SKM-1 (cell line): ENCODE data around the gene SH2D3A.
"Not testable (repeated sequence)": the region's sequence is repeated elsewhere in the genome, so short reads cannot be mapped to it uniquely, and the experiment has no call there.

Experiments
- DNase-seq: peaks from one replicate; lab custom pipeline; 2025; ENCODE audit not compliant: unreplicated experiment; lab: John Stamatoyannopoulos, UW

Gene SH2D3A

DNA sequence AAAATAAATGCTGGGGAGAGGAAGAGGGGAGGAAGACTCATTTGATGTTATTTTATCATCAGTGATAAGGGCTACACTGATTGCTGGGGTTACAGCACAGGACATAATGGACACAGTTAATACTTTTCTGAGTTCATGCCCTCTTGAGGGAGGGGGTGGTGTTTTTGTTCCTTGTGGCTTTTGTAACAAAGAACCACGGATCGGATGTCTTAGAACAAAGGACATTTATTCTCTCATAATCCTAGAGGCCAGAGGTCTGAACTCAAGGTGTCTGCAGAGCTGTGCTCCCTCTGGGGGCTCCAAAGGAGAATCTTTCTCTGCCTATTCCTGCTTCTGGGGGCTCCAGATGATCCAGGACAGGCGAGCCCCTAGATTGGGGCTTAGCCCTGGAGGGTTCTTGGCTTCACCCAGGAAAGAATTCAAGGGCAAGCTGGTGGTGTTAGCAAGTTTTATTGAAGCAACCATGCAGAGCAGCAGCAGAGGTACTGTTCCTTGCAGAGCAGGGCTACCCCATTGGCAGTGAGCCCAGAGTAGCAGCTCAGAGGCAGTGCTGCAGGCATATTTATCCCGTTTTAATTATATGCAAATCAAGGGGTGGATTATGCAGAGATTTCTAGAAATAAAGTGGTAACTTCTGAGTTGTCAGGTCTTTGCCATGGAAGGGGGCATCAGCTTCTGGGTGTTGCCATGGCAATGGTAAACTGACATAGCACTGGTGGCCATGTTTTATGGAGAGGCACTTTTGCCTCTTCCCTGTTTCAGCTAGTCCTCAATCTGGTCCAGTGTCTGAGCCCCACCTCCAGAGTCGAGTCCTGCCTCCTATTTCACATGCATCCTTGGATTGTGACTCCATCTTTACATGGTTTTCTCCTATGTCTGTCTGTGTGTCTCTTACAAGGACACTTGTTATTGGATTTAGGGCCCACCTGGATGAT is 23.2 kb upstream of the SH2D3A start:
- DNase-seq: no peak

DNA sequence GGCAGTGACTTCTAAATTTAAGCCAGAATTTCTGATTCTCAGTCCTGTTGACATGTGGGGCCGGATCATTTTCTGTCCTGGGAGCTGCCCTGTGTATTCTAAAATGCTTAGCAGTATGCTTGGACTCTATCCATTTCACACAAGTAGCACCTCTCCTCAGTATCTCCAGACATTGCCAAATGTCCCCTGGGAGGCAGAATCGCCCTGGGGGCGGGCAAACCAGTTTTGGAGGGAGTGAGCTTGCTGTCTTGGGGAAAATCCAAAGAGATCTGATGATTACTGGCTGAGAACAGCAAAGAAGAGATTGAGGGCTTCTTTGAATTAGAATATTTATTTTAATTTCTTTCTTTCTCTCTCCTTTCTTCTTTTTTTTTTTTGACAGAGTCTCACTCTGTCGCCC is 21.7 kb upstream of the SH2D3A start:
- no peak for DNase-seq

DNA sequence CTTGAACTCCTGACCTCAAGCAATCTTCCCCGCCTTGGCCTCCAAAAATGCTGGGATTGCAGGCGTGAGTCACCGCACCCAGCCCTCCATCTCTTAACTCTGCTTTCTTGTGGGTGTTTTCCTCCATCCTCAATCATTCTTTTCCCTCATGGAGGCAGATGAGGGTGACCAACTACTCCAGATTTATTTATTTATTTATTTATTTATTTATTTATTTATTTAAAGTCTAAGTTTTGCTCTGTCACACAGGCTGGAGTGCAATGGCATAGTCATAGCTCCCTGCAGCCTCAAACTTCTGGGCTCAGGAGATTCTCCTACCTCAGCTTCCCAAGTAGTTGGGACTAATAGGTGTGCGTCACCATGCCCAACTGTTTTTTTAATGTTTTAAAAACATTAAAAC is 20.2 kb upstream of the SH2D3A start:
- DNase-seq: no peak

DNA sequence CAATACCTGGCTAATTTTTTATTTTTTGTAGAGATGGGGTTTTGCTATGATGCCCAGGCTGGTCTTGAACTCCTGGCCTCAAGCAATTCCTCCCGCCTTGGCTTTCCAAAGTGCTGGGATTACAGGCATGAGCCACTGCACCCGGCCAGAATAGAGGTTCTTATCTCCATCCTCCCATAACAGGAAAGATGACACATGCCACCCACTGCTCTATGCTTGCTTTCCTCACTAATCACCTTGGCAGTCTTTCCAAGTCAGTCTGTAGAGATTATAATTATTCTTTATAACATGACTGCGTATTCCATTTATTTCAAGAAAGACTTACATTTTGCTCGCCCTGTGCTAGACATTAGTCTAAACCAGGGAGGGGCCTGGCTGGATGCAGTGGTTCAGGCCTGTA is 12.0 kb upstream of the SH2D3A start:
- DNase-seq: no peak

DNA sequence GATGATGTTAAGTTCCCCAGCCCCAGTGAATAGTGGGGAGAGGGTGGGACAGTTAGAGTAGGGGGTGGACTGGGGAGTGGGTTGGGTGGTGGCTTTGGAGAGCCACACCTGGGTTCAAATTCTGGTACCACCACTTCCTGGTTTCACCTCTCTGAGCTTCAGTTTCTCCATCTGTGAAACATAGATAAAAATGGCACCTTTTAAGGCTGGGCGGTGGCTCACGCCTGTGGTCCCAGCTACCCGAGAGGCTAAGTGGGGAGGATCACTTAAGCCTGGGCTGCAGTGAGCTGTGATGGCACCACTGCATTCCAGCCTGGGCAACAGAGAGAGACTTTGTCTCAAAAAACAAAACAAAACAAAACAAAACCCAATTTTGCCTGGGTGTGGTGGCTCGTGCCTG is 11.2 kb upstream of the SH2D3A start:
- DNase-seq: no peak

DNA sequence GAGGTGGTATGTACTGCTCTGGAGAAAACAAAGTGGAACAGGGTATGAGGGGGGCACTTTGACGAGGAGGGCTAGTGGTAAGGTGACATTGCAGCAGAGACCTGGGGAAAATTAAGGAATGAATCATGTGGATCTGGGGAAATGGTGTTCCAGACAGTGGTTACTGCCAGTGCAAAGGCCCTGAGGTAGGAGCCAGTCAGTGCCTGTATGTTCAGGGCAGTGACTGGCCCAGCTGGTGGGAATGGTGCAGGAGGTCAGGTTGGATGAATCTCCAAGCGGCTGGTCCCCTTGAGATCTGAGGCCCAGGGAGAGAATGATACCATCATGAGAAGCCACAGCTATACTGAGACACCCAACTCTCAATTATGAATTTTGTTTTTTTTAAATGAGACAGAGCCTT is 10.2 kb upstream of the SH2D3A start:
- no peak for DNase-seq

DNA sequence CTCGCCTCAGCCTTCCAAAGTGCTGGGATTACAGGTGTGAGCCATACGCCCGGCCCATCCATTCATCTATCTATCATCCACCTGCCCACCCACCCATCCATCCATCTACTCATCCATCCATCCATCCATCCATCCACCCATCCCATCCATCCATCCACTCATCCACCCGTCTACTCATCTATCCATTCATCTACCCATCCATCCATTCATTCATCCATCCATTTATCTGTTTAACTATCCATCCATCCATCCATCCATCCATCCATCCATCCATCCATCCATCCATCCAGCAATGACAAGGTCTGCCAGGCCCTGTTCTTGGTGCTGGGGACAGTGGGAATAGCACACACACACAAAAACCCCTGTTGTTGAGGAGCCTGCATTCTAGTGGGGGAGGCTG is 9.8 kb upstream of the SH2D3A start:
- no peak for DNase-seq

DNA sequence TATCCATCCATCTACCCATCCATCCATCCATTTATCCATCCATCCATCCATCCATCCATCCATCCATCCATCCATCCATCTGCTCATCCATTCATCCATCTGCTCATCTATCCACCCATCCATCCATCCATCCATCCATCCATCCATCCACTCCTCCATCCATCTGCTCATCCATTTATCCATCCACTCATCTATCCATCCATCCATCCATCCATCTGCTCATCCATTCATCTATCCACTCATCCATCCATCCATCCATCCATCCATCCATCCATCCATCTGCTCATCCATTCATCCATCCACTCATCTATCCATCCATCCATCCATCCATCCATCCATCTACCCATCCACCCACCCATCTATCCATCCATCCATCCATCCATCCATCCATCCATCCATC is 8.8 kb upstream of the SH2D3A start:
- not testable (repeated sequence) for DNase-seq

DNA sequence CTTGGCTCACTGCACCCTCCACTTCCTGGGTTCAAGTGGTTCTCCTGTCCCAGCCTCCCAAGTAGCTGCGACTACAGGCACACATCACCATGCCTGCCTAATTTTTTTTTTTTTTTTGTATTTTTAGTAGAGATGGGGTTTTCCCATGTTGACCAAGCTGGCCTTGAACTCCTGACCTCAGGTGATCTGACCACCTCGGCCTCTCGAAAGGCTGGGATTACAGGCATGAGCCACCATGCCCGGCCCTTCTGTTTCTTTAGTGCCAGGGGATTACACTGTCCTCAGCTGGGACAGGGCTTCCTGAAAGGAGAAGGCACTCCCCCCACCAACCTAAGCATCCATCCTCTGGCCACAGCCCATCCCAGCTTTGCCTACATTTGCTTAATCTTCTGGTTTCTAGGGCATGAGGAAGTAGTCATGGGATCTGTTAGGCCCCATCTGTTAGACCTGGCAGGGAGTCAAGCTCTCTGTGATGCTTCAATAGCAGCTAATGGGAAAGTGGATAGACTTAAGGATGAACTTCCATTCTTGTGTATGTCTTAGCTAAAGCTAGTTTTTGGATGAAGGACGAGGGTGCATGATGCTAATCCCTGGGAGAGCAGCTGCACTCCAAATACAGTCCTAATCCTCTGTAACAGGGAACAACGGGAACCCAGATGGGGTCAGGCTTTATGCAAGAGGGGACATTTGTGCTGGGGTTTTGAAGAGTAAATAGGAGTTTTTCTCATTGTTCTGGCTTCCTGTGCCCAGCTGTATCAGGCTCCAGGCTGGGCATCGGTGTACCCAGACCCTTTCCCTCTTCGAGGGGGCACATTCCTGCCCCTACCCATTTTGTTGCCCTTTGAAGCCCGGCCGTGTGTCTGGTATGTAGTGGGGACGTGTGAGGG is 7.8 kb upstream of the SH2D3A start:
- peak; percentile 32 for DNase-seq

DNA sequence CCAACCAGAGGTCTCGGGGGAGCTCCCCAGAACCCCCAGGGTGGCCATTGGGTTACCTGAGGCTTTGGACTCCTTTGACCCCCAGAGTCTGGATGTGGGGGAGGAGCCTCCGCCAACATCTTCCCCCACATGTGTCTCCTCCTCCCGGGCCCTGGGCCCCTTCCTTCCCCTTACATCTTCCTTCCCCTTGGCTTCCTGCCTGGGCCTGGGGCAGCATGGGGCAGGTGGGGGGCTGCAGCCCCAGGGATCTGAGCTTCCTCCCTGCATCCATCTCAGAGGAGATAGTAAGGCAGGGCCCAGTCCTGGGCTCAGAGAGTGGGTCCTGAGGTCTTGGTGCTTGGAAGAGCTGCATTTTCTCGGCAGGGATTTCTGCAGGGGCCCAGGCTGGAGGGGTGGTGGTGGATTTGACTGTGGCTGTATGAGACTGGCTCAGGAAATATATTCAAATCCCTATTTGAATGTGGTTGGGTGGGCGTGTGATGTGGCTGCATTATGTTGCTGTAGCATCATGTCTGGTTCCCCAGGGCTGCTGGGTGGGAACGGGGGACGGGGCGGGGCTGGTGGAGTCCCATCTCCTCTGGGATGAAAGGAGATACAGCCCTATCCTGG is 6.2 kb upstream of the SH2D3A start:
- peak; percentile 83 for DNase-seq

DNA sequence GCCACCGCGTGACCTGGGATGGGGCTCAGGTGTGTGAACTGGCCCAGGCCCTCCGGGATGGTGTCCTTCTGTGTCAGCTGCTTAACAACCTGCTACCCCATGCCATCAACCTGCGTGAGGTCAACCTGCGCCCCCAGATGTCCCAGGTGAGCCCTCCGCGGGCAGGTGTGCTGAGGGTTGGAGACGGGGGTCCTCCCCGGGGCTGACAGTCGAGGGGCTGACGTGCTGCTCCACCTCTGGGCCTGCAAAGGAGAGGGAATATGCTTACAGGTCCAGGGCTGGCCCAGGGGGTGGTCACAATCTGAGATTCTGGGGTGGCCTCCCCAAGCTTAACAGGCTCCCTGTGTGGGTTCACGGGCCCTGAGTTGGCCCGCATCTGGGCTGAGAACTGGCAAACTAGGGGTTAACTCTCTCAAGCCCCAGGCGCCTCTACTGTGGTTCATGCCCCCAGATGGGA is 5.7 kb upstream of the SH2D3A start:
- no peak for DNase-seq

DNA sequence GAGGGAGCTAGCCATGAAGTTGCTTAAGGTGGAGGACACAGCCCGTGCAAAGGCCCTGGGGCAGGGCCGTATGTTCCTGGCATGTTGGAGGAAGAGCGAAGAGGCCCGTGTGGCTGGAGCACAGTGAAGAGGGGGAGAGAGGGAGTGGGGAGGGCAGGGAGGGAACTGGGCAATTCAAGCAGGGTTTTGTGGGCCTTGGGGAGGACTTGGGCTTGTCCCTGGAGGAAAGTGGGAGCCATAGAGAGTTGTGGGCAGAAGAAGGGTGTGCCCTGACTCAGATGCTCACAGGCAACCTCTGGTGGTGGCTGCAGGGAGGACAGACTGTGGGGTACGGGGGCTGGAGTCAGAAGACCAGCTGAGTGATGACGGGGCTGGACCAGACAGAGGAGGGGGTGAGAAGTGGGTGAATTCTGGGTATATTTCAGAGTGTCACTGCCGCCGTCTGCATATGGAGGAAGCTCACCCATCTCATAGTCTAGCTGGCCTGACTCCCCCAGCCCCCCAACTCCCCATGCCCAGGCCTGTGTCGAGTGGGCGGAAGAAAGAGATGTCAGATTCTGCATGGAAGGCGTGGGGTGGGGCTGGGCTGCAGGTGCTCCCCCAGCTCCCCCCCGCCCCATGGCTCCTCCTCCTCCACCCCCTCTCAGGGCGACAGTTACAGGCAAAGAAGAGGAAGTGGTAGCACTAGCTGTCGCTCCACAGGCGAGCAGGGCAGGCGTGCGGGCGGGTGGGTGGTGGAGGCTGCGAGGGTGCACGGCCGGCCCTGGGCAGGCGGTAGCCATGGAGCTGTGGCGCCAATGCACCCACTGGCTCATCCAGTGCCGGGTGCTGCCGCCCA is 5.0 kb upstream of the SH2D3A start, which contains the start of gene VAV1:
VAV1 (plus strand) TSS at position 681 of the 838 bp plus-strand sequence; CDS start at position 781, 100 bp downstream.
- peak; percentile 94 for DNase-seq

DNA sequence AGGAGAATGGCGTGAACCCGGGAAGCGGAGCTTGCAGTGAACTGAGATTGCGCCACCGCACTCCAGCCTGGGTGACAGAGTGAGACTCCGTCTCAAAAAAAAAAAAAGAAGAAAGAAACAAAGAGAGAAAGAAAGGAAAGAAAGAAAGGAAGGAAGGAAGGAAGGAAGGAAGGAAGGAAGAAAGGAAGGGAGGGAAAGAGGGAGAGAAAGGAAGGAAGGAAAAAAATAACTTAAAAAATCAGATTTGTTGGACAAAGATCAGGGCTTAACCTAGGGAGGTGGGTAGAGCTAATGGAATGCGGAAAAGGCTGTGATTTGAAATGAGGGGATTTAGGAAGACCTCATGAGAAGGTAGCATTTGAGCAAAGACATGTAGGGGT is 4.4 kb upstream of the SH2D3A start:
- not testable (repeated sequence) for DNase-seq

DNA sequence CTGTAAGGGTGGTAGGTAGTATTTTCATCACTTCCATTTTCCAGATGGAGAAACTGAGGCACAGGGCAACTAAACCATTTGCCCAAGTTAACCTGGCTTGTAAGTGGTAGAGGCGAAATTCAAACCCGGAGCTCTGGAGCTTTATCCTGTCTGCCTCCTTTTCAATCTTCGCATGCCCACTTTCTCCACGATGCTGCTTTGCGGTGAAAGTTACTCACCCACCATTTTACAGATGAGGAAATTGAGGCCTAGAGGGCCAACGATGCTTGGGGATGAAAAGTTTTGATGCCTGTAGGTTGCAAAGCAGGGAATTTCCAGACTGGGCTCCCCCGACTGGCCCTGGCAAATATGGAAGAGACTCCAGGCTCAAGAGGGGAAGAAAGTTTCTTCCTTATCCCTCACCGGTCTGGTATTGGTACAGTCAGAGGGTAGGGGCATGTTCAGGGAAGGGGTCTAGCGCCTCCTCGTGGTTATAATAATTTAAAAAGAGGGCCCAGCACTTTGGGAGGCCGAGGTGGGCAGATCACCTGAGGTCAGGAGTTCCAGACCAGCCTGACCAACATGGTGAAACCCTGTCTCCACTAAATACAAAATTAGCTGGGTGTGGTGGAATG is 1.9 kb upstream of the SH2D3A start:
- DNase-seq: peak; percentile 26

DNA sequence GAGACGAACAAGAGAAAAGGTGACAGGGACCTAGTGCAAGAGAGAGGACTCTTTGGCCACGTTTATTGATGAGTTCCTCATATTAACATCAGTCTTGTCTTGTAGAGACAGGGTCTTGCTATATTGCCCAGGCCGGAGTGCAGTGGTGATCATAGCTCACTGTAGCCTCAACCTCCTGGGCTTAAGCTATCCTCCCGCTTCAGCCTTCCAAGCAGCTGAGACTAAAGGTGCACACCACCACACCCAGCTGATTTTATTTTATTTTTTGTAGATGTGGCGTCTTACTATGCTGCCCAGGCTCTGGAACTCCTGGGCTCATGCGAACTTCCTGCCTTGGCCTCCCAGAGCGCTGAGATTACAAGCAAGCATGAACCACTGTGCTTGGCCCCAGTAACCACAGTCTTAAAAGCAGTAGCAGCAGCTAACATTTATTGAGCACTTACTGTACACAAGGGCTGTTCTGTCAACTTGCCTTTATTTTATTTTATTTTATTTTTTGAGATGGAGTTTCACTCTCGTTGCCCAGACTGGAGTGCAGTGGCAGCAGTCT is 1.1 kb upstream of the SH2D3A start:
- DNase-seq: no peak

DNA sequence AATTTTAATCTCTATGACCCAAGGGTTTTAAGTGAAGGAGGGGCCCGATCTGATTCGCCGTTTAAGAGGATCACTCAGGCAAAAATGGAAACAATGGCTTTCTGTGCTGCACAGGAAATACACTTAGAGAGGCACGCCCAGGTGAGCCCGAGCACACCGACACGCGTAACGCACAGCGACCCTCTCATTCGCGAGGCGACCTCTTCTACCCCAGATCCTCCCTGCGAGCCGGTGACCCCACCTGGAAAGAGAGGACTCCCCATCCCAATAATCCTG is 216 bp downstream of the SH2D3A start:
- no peak for DNase-seq

DNA sequence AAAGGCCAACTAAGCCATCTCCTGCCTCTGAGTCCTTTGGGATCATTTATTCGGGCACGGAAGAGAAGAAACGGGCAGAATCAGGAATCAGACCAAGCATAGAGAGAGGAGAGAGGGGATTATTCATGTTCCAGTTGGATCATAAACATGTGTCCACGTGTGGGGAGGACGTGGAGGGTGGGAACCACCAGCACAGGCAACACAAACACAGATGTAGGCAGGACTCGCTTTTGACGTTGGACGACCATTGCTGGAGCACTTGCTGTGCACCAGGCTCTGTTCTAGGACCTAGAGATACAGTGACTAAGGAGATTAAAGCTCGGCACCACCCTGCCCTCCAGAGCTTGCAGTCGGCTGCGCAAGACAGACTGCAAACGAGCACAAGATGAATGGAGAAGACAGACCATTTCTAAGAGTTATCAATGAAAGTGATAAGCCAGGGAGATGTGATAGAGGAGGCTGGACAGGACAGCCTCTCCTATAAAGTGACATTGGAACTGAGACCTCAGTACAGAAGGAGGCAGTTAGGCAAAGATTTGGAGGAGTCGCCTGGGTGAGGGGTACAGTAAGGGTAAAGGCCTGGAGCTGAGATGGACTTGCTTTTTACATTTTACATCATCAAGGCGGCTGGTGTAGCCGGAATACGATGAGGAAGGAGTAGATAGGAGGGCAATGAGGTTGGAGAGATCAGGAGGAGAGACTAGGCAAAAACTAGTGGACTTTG is 716 bp downstream of the SH2D3A start:
- DNase-seq: no peak

DNA sequence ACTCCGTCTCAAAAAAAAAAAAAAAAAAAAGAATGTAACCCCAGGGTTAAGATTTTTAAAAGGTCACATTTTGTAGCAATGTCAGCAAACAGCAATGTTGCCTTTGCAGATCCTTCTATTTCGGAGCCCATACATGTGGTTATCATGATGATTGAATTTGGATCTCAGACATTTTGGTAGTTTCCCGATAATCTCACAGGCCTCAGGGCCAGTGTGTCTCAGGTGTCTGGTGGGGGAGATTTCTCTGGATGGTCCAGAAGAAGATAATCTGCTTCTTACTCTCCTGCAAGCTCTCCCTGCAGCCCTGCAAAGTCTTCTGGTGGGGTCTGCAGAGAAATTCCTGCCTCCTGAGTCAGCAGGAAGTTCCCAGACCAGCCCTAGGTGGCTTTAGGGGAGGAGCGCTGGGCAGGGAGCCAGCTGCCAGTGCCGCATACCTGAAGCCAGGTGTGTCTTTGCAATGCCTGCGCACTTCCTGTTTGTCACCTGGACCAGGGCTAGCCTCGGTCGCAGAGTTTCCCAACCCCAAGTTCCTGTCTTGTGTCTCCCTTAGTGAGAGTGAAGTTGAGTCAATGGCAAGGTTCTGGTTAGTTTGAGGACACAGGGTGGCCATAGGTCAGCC is 1.4 kb downstream of the SH2D3A start:
- no peak for DNase-seq

DNA sequence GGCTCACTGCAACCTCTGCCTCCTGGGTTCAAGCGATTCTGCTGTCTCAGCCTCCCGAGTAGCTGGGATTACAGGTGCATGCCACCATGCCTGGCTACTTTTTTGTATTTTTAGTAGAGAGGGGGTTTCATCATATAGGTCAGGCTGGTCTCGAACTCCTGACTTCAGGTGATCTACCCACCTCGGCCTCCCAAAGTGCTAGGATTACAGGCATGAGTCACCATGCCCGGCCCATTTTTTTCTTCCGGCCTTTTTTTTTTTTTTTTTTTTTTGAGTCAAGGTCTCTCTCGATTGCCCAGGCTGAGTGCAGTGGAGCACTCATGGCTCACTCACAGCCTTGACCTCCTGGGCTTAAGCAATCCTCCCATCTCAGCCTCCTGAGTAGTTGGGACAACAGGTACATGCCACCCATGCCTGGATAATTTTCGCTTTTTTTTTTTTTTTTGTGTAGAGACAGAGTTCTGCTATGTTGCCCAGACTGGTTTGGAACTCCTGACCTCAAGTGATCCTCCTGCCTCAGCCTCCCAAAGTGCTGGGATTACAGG is 4.9 kb downstream of the SH2D3A start:
- DNase-seq: not testable (repeated sequence)
